ENCODE results near the gene CIBAR2. TPM values are rescaled to one million over a fixed set of nuclear protein-coding genes. Genes with fewer than 3 reads are reported as not detected.

CIBAR2 gene
- total RNA-seq, 1 donor from 2014 or later, result not detected

- no peak for TF ChIP-seq CTCF (IDR thresholded peaks at IDR 0.05; ENCODE audit: insufficient read depth, low read length, severe bottlenecking)
- Histone ChIP-seq H3K36me3 (ENCODE audit: control insufficient read depth, insufficient read depth, low read length) (no peaks in the 10 kb centered on the region), H3K27me3 (ENCODE audit: control insufficient read depth, insufficient read depth, low read length) (peaks cover 10% of the 10 kb centered on the region), H3K4me3 (ENCODE audit: low read depth, low read length) (no peak overlapping the region)
- DNase-seq (ENCODE audit: low read depth) (no peak), FAIRE-seq (no peak)
Observed at GRCh38 chr16:85142771-85143211, 30.5 kb upstream of the CIBAR2 start.

GRCh38 chr16:85142129-85142513 is 29.8 kb upstream of the CIBAR2 start:
- H3K4me3 ChIP-seq (ENCODE audit: low read depth, low read length), result no peak overlapping the region
- no peak for TF ChIP-seq CTCF (IDR thresholded peaks at IDR 0.05; ENCODE audit: insufficient read depth, low read length, severe bottlenecking)
- FAIRE-seq, result no peak
- peaks cover 10% of the 10 kb centered on the region for H3K27me3 ChIP-seq (ENCODE audit: control insufficient read depth, insufficient read depth, low read length)
- no peak for DNase-seq (ENCODE audit: low read depth)
- no peaks in the 10 kb centered on the region for H3K36me3 ChIP-seq (ENCODE audit: control insufficient read depth, insufficient read depth, low read length)

- no peaks in the 10 kb centered on the region for H3K36me3 ChIP-seq (ENCODE audit: control insufficient read depth, insufficient read depth, low read length)
- FAIRE-seq, result no peak
Observed at GRCh38 chr16:85141491-85142128, 29.3 kb upstream of the CIBAR2 start.

GRCh38 chr16:85140455-85141012 is 28.3 kb upstream of the CIBAR2 start:
- Histone ChIP-seq H3K36me3 (ENCODE audit: control insufficient read depth, insufficient read depth, low read length) (no peaks in the 10 kb centered on the region), H3K27me3 (ENCODE audit: control insufficient read depth, insufficient read depth, low read length) (peaks cover 10% of the 10 kb centered on the region), H3K4me3 (ENCODE audit: low read depth, low read length) (no peak overlapping the region)
- FAIRE-seq (no peak), DNase-seq (ENCODE audit: low read depth) (no peak)
- TF ChIP-seq CTCF (IDR thresholded peaks at IDR 0.05; ENCODE audit: insufficient read depth, low read length, severe bottlenecking), result no peak

More at GRCh38 chr16:85141491-85142128, 29.3 kb upstream of the CIBAR2 start:
- TF ChIP-seq CTCF (IDR thresholded peaks at IDR 0.05; ENCODE audit: insufficient read depth, low read length, severe bottlenecking), result no peak
- H3K4me3 ChIP-seq (ENCODE audit: low read depth, low read length), result no peak overlapping the region
- H3K27me3 ChIP-seq (ENCODE audit: control insufficient read depth, insufficient read depth, low read length), result peaks cover 10% of the 10 kb centered on the region
- DNase-seq (ENCODE audit: low read depth), result no peak

- H3K27me3 ChIP-seq (ENCODE audit: control insufficient read depth, insufficient read depth, low read length), result peaks cover 9% of the 10 kb centered on the region
- FAIRE-seq, result no peak
- DNase-seq (ENCODE audit: low read depth), result no peak
- H3K4me3 ChIP-seq (ENCODE audit: low read depth, low read length), result no peak overlapping the region
- H3K36me3 ChIP-seq (ENCODE audit: control insufficient read depth, insufficient read depth, low read length), result no peaks in the 10 kb centered on the region
- no peak for TF ChIP-seq CTCF (IDR thresholded peaks at IDR 0.05; ENCODE audit: insufficient read depth, low read length, severe bottlenecking)
Observed at GRCh38 chr16:85139881-85140339, 27.6 kb upstream of the CIBAR2 start.

All from bronchial epithelial cell (primary cell).